HepG2 (cell line): Measurements from ENCODE around the gene DTWD2. TPM values are rescaled to one million over a fixed set of nuclear protein-coding genes. Genes with fewer than 3 reads are reported as not detected.

Experiments used
- ATAC-seq: fragments of 200-7000 bp; cut with Tn5 transposase; 3 replicates; pipeline ENCODE4 v1.9.1; 2020; ENCODE audit warnings: mild to moderate bottlenecking, moderate library complexity
- BruUV-seq: library from RNA; stranded (reverse); fragments of 400-500 nt; replicated peaks from 2 replicates; lab custom pipeline; 2021; lab: Mats Ljungman, UMichigan
- CTCF ChIA-PET: fragments of 300-600 bp; formaldehyde crosslinking; extraction: SDS; loops from one replicate; lab custom pipeline; 2021; ENCODE audit warnings: low total read pairs, inconsistent platforms, low intra/inter-chr PET ratio; lab: Yijun Ruan, JAX
- POLR2A ChIA-PET: fragments of 350-600 bp; sonication (Branson Sonifier 250); formaldehyde crosslinking; loops from one replicate; lab custom pipeline; 2020; ENCODE audit warnings: antibody characterized with exemption, inconsistent platforms; lab: Yijun Ruan, JAX
- DNase-seq: peaks from one replicate; pipeline ENCODE4 v3.0.0-alpha.2; 2015; ENCODE audit warnings: low spot score
- FAIRE-seq: peaks from 3 replicates; lab custom pipeline; 2011; peaks lifted over from hg19 to GRCh38; lab: Jason Lieb, UNC
- H2AFZ ChIP-seq: one replicate; pipeline ENCODE4 v1.6.1; 2011; ENCODE audit warnings: low read length, inconsistent platforms
- H3K27ac ChIP-seq: fragments of 300-600 bp; 3 replicates; pipeline ENCODE4 v1.8.0; 2011; ENCODE audit warnings: mixed run types, mild to moderate bottlenecking, mixed read lengths, low read length, inconsistent platforms; ENCODE audit not compliant: insufficient read depth; ENCODE audit errors: extremely low read length
- H3K27me3 ChIP-seq, 2 experiments: fragments of 200-600 bp in 1 of 2; 2 replicates in 1 of 2; 3 replicates in 1 of 2; pipeline versions ENCODE4 v1.6.0 to v1.8.0; 2011; ENCODE audit warnings: low read length in 2 of 2, mild to moderate bottlenecking in 2 of 2, moderate library complexity in 2 of 2, inconsistent platforms in 1 of 2; ENCODE audit not compliant: insufficient read depth in 2 of 2, control insufficient read depth in 1 of 2
- H3K36me3 ChIP-seq, 2 experiments: fragments of 200-600 bp in 1 of 2; replicated peaks in 1 of 2; 2 replicates in 1 of 2; 3 replicates in 1 of 2; pipeline versions ENCODE4 v1.5.1 to v1.8.0; 2011; ENCODE audit warnings: low read length in 2 of 2, inconsistent platforms in 1 of 2; ENCODE audit not compliant: insufficient read depth in 2 of 2, control insufficient read depth in 1 of 2
- H3K4me1 ChIP-seq: 2 replicates; pipeline ENCODE4 v1.5.1; 2012; ENCODE audit warnings: low read length, inconsistent platforms; ENCODE audit not compliant: insufficient read depth
- H3K4me2 ChIP-seq: 2 replicates; pipeline ENCODE4 v1.6.0; 2011; ENCODE audit warnings: low read depth, low read length, inconsistent platforms
- H3K4me3 ChIP-seq, 3 experiments: fragments of 200-600 bp in 1 of 3; sonication (generic), shearing (Covaris generic) in 1 of 3; replicated peaks in 1 of 3; 2 replicates each; pipeline ENCODE4 v1.5.1; 2011 to 2016; ENCODE audit warnings: low read length in 3 of 3, inconsistent platforms in 2 of 3, low read depth in 2 of 3, mild to moderate bottlenecking in 2 of 3, control low read depth in 1 of 3, mixed read lengths in 1 of 3; ENCODE audit not compliant: insufficient read depth in 1 of 3
- H3K79me2 ChIP-seq: one replicate; pipeline ENCODE4 v1.6.1; 2011; ENCODE audit warnings: low read length, inconsistent platforms; ENCODE audit not compliant: insufficient read depth
- H3K9ac ChIP-seq: 2 replicates; pipeline ENCODE4 v1.6.0; 2011; ENCODE audit warnings: mild to moderate bottlenecking, low read depth, low read length, inconsistent platforms; ENCODE audit not compliant: insufficient read depth
- H3K9me3 ChIP-seq: 2 replicates; pipeline ENCODE4 v1.5.1; 2012; ENCODE audit warnings: mild to moderate bottlenecking, low read length
- H4K20me1 ChIP-seq: 2 replicates; pipeline ENCODE4 v1.6.0; 2011; ENCODE audit warnings: inconsistent platforms, mild to moderate bottlenecking, low read length, moderate library complexity; ENCODE audit not compliant: insufficient read depth
- HMG20B ChIP-seq: conservative IDR thresholded peaks from 2 replicates; pipeline ENCODE4 v1.6.1; 2016; ENCODE audit warnings: missing genetic modification reagents, missing compliant biosample characterization
- MXI1 ChIP-seq: IDR thresholded peaks from 3 replicates; pipeline ENCODE4 v1.6.1; 2012; ENCODE audit warnings: low read depth, low read length, inconsistent platforms, borderline replicate concordance
- NFYC ChIP-seq: IDR thresholded peaks from 2 replicates; pipeline ENCODE4 v1.6.1; 2016; ENCODE audit warnings: missing genetic modification reagents, missing compliant biosample characterization
- SMAD9 ChIP-seq: sonication (generic); formaldehyde crosslinking; IDR thresholded peaks from 2 replicates; pipeline ENCODE4 v1.5.1; 2020; ENCODE audit warnings: mild to moderate bottlenecking, missing genetic modification reagents
- SP4 ChIP-seq: sonication (generic); formaldehyde crosslinking; IDR thresholded peaks from 2 replicates; pipeline ENCODE4 v1.8.1; 2023; ENCODE audit warnings: mild to moderate bottlenecking, missing genetic modification reagents
- STAG1 ChIP-seq: sonication (generic); formaldehyde crosslinking; IDR thresholded peaks from 2 replicates; pipeline ENCODE4 v1.4.0; 2020; ENCODE audit warnings: missing genetic modification reagents
- ZBTB7B ChIP-seq: sonication (generic); formaldehyde crosslinking; IDR thresholded peaks from 2 replicates; pipeline ENCODE4 v1.4.0; 2020; ENCODE audit warnings: missing genetic modification reagents
- ZNF274 ChIP-seq: sonication (generic); formaldehyde crosslinking; IDR thresholded peaks from 2 replicates; pipeline ENCODE4 v1.5.1; 2020; ENCODE audit warnings: mild to moderate bottlenecking, missing genetic modification reagents
- ZNF446 ChIP-seq: sonication (generic); formaldehyde crosslinking; IDR thresholded peaks from 2 replicates; pipeline ENCODE4 v1.5.0; 2020; ENCODE audit warnings: mild to moderate bottlenecking, missing genetic modification reagents
- ZNF720 ChIP-seq: sonication (generic); formaldehyde crosslinking; IDR thresholded peaks from 2 replicates; pipeline ENCODE4 v1.4.0; 2020; ENCODE audit warnings: missing genetic modification reagents
- ZNF83 ChIP-seq: sonication (generic); formaldehyde crosslinking; IDR thresholded peaks from 2 replicates; pipeline ENCODE4 v1.4.0; 2020; ENCODE audit warnings: missing genetic modification reagents, mild to moderate bottlenecking, borderline replicate concordance
- ZSCAN25 ChIP-seq: sonication (generic); formaldehyde crosslinking; IDR thresholded peaks from 2 replicates; pipeline ENCODE4 v1.8.0; 2022; ENCODE audit warnings: mild to moderate bottlenecking, missing genetic modification reagents
- WGBS: methylation state at CpG from one replicate; pipeline ENCODE4 v1.1.6; 2017; ENCODE audit warnings: low lambda C conversion rate; 5-methylcytosine and 5-hydroxymethylcytosine counted together
- in situ Hi-C: cut with HindIII; loops from 2 replicates; pipeline ENCODE4 v1.10.0; 2017; ENCODE audit warnings: low pct_unique_long_range_greater_than_20kb; ENCODE audit not compliant: extremely low pct_ligation_motif_present
- intact Hi-C: fragments of 100-400 bp; cut with micrococcal nuclease; formaldehyde crosslinking; loops from one replicate; pipeline ENCODE4 v1.10.0; 2022; ENCODE audit not compliant: unreplicated experiment
- polyA plus RNA-seq, 8 experiments: library from polyadenylated mRNA; depleted of rRNA in 3 of 8; stranded (reverse) in 7 of 8; unstranded in 1 of 8; fragments of >200 nt; fragmentation: Illumina TruSeq in 4 of 8; extraction: Trizol in 4 of 8; gene quantifications; 2 replicates each; pipeline versions ENCODE4 v1.2.1 to v1.2.3, GENCODE V29; 2011 to 2016; ENCODE audit warnings: low read depth in 4 of 8, missing spikeins in 1 of 8, mixed read lengths in 1 of 8; ENCODE audit not compliant: insufficient read depth in 1 of 8
- total RNA-seq, 5 experiments: library from RNA; depleted of rRNA; stranded (reverse); fragments of >200 nt; fragmentation: Illumina TruSeq; extraction: Trizol; gene quantifications; 2 replicates each; pipeline ENCODE4 v1.2.3, GENCODE V29; 2016; ENCODE audit warnings: low read depth in 1 of 5
- TF ChIP-seq, protein P1 (sequence below): sonication (generic); formaldehyde crosslinking; IDR thresholded peaks from 2 replicates; pipeline ENCODE4 v1.5.0; 2020; ENCODE audit warnings: mild to moderate bottlenecking, missing genetic modification reagents, moderate library complexity
- TF ChIP-seq, protein P2 (sequence below): IDR thresholded peaks from 2 replicates; pipeline ENCODE4 v1.6.1; 2016; ENCODE audit warnings: missing compliant biosample characterization, missing genetic modification reagents, borderline replicate concordance
- TF ChIP-seq, protein P3 (sequence below): sonication (generic); formaldehyde crosslinking; conservative IDR thresholded peaks from 2 replicates; pipeline ENCODE4 v1.4.0; 2020; ENCODE audit warnings: missing genetic modification reagents
- TF ChIP-seq, protein P4 (sequence below): sonication (generic); formaldehyde crosslinking; IDR thresholded peaks from 2 replicates; pipeline ENCODE4 v1.4.0; 2020; ENCODE audit warnings: missing genetic modification reagents

Gene DTWD2
- total and polyA plus RNA-seq, 2 of the 13 experiments (the other 11 are each of a cell fraction or from before 2014, with no cell fraction given), result 1.6 to 6.0 TPM

DNA sequence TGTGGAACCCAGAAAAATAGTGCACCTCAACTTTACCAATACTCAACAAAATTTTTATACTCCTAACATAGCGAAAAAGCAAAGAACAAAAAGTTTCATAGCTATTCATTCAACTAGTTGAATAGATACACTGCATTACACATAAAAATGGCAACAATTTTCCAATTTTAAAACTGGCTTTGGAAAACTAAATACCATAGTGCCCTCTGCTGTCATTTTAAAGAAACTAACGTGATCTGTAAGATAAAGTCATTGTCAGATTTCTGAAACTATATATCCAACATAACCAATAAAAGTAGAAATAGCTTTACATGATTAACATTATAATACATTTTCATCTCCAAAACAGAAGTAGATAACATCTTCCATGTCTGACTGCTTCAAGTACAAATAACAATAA, 31.6 kb downstream of the DTWD2 start:
- ATAC-seq, result no peak
- no peaks in the 10 kb centered on the region for H3K79me2 ChIP-seq
- no peak for TF ChIP-seq ZNF83 (CRISPR knock-in tag)
- no peak for TF ChIP-seq SMAD9
- TF ChIP-seq ZNF446, result no peak
- TF ChIP-seq STAG1 (CRISPR knock-in tag), result peak; percentile 61
- TF ChIP-seq ZSCAN25 (CRISPR knock-in tag), result no peak
- TF ChIP-seq, protein P1, sequence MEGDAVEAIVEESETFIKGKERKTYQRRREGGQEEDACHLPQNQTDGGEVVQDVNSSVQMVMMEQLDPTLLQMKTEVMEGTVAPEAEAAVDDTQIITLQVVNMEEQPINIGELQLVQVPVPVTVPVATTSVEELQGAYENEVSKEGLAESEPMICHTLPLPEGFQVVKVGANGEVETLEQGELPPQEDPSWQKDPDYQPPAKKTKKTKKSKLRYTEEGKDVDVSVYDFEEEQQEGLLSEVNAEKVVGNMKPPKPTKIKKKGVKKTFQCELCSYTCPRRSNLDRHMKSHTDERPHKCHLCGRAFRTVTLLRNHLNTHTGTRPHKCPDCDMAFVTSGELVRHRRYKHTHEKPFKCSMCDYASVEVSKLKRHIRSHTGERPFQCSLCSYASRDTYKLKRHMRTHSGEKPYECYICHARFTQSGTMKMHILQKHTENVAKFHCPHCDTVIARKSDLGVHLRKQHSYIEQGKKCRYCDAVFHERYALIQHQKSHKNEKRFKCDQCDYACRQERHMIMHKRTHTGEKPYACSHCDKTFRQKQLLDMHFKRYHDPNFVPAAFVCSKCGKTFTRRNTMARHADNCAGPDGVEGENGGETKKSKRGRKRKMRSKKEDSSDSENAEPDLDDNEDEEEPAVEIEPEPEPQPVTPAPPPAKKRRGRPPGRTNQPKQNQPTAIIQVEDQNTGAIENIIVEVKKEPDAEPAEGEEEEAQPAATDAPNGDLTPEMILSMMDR, result peak; percentile 44
- TF ChIP-seq, all 625 proteins: peak for 2
- Histone ChIP-seq H3K27me3 (no peaks in the 10 kb centered on the region), H3K4me2 (no peak overlapping the region), H4K20me1 (no peaks in the 10 kb centered on the region), H3K4me3 (no peak overlapping the region), H2AFZ (no peak overlapping the region), H3K36me3 (no peaks in the 10 kb centered on the region), H3K4me1 (no peaks in the 10 kb centered on the region), H3K9ac (no peak overlapping the region), H3K27ac (no peak overlapping the region), H3K9me3 (no peaks in the 10 kb centered on the region)
- BruUV-seq, result no TSS peak
- intact Hi-C loops, result loop anchor here (2.0 kb wide), 1 partner anchor 164 kb away; no protein-coding TSS in a partner anchor
- FAIRE-seq (no peak), DNase-seq (no peak)
- ChIA-PET POLR2A (no interaction called here), CTCF (interaction anchor here (1.9 kb wide), 1 partner anchor 1502 kb away, joined by 6 read pairs; no protein-coding TSS in a partner anchor)
- WGBS, result 26% methylated on average over 2 of the region's 2 CpGs
- in situ Hi-C loops, result no loop called here

DNA sequence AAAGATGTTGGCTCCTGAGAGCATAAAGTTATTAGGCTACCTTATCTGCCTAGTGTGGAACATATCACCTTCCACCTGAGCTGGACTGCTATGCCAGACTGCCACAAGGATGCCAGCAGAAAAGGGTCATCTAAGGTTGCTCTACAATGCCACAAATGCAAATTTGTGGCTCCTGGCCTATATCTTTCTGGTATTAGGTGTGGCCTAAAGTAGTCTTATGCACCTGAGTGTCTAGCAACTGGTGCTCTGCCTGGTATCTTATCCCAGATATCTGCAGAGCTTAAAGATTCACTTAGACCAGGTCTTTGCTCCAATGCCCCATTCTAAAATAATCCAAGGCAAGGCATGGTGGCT, 34.7 kb downstream of the DTWD2 start:
- H2AFZ ChIP-seq, result no peak overlapping the region
- H3K27me3 ChIP-seq, result no peaks in the 10 kb centered on the region
- ChIA-PET POLR2A (no interaction called here), CTCF (no interaction called here)
- H3K79me2 ChIP-seq, result no peaks in the 10 kb centered on the region
- no peaks in the 10 kb centered on the region for H3K4me1 ChIP-seq
- no TSS peak for BruUV-seq
- H3K9ac ChIP-seq, result no peak overlapping the region
- in situ Hi-C loops (no loop called here), intact Hi-C loops (no loop called here)
- H3K27ac ChIP-seq, result no peak overlapping the region
- H3K4me3 ChIP-seq, result no peak overlapping the region
- DNase-seq, result no peak
- no peak overlapping the region for H3K4me2 ChIP-seq
- no peaks in the 10 kb centered on the region for H3K9me3 ChIP-seq
- H3K36me3 ChIP-seq, result no peaks in the 10 kb centered on the region
- no peaks in the 10 kb centered on the region for H4K20me1 ChIP-seq
- no peak for FAIRE-seq
- ATAC-seq, result no peak
- TF ChIP-seq, protein P2, sequence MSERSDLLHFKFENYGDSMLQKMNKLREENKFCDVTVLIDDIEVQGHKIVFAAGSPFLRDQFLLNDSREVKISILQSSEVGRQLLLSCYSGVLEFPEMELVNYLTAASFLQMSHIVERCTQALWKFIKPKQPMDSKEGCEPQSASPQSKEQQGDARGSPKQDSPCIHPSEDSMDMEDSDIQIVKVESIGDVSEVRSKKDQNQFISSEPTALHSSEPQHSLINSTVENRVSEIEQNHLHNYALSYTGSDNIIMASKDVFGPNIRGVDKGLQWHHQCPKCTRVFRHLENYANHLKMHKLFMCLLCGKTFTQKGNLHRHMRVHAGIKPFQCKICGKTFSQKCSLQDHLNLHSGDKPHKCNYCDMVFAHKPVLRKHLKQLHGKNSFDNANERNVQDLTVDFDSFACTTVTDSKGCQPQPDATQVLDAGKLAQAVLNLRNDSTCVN (CRISPR knock-in tag), result no peak
- TF ChIP-seq ZNF274, result no peak
- TF ChIP-seq ZNF720, result no peak
- TF ChIP-seq, protein P3, sequence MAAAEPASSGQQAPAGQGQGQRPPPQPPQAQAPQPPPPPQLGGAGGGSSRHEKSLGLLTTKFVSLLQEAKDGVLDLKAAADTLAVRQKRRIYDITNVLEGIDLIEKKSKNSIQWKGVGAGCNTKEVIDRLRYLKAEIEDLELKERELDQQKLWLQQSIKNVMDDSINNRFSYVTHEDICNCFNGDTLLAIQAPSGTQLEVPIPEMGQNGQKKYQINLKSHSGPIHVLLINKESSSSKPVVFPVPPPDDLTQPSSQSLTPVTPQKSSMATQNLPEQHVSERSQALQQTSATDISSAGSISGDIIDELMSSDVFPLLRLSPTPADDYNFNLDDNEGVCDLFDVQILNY (CRISPR knock-in tag), result no peak
- no peak for TF ChIP-seq NFYC (CRISPR knock-in tag)
- TF ChIP-seq HMG20B (CRISPR knock-in tag), result no peak
- no peak for TF ChIP-seq ZBTB7B (CRISPR knock-in tag)
- TF ChIP-seq, protein P4, sequence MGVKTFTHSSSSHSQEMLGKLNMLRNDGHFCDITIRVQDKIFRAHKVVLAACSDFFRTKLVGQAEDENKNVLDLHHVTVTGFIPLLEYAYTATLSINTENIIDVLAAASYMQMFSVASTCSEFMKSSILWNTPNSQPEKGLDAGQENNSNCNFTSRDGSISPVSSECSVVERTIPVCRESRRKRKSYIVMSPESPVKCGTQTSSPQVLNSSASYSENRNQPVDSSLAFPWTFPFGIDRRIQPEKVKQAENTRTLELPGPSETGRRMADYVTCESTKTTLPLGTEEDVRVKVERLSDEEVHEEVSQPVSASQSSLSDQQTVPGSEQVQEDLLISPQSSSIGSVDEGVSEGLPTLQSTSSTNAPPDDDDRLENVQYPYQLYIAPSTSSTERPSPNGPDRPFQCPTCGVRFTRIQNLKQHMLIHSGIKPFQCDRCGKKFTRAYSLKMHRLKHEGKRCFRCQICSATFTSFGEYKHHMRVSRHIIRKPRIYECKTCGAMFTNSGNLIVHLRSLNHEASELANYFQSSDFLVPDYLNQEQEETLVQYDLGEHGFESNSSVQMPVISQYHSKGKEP (CRISPR knock-in tag), result no peak
- TF ChIP-seq SP4 (CRISPR knock-in tag), result no peak
- TF ChIP-seq MXI1, result no peak
